Activated naive CD4-positive, alpha-beta T cell treated with anti-CD3 and anti-CD28 coated beads for 36 hours (primary cell): Measurements from ENCODE around the gene CBLL2. TPM values are rescaled to one million over a fixed set of nuclear protein-coding genes. Genes with fewer than 3 reads are reported as not detected.
"Not testable (repeated sequence)": the region's sequence is repeated elsewhere in the genome, so short reads cannot be mapped to it uniquely, and the experiment has no call there.

Experiments used
- CTCF ChIA-PET: fragments of 350-600 bp; sonication (Branson Sonifier 250); formaldehyde crosslinking; loops from one replicate; lab custom pipeline; 2021; ENCODE audit warnings: antibody characterized with exemption; lab: Charles Lee
- DNase-seq: peaks from one replicate; pipeline ENCODE4 v3.0.0-alpha.2; 2020
- H3K27ac Mint-ChIP-seq: one replicate; pipeline ENCODE4 v1.8.0; 2021; ENCODE audit warnings: mild to moderate bottlenecking, mixed read lengths
- H3K27me3 Mint-ChIP-seq: one replicate; pipeline ENCODE4 v1.8.0; 2021; ENCODE audit warnings: low read depth, mixed read lengths
- H3K36me3 Mint-ChIP-seq: one replicate; pipeline ENCODE4 v1.8.0; 2021; ENCODE audit warnings: low read depth, mixed read lengths
- H3K4me1 Mint-ChIP-seq: one replicate; pipeline ENCODE4 v1.8.0; 2021; ENCODE audit warnings: low read depth, mixed read lengths
- H3K4me3 Mint-ChIP-seq: one replicate; pipeline ENCODE4 v1.8.0; 2021; ENCODE audit warnings: mild to moderate bottlenecking, moderate library complexity, mixed read lengths
- H3K9me3 Mint-ChIP-seq: one replicate; pipeline ENCODE4 v1.8.0; 2021; ENCODE audit warnings: mixed read lengths
- intact Hi-C: fragments of 100-400 bp; cut with micrococcal nuclease; formaldehyde crosslinking; loops from one replicate; pipeline ENCODE4 v1.15.1; 2023
- total RNA-seq, 2 experiments: library from RNA; stranded (reverse); gene quantifications; one replicate each; pipeline ENCODE4 v1.2.3, GENCODE V29; 2021

The CBLL2 gene
- total RNA-seq = not detected

- intact Hi-C loops = no loop called here
- Mint-ChIP-seq H3K36me3 (no peaks in the 10 kb centered on the region), H3K27me3 (peaks cover 4% of the 10 kb centered on the region), H3K9me3 (no peaks in the 10 kb centered on the region), H3K4me1 (no peaks in the 10 kb centered on the region), H3K27ac (no peak within 1 kb of the TSS), H3K4me3 (no peak within 1 kb of the TSS)
- CTCF ChIA-PET = no interaction called here
- DNase-seq = no peak
Measured at GRCh38 chrX:22272613-22273012, at the start of gene CBLL2. TSS of gene CBLL2 (plus strand) at chrX:22272913. CDS start at chrX:22272992, 79 bp downstream.

- no peak overlapping the region for H3K4me3 Mint-ChIP-seq
- peaks cover 3% of the 10 kb centered on the region for H3K27me3 Mint-ChIP-seq
- no peaks in the 10 kb centered on the region for H3K4me1 Mint-ChIP-seq
- H3K36me3 Mint-ChIP-seq = no peaks in the 10 kb centered on the region
- CTCF ChIA-PET = no interaction called here
- no peaks in the 10 kb centered on the region for H3K9me3 Mint-ChIP-seq
- H3K27ac Mint-ChIP-seq = no peak overlapping the region
- intact Hi-C loops = no loop called here
- DNase-seq = no peak
Measured at GRCh38 chrX:22234380-22234779, 38.3 kb upstream of the CBLL2 start.

- H3K27ac Mint-ChIP-seq = no peak overlapping the region
- H3K36me3 Mint-ChIP-seq = no peaks in the 10 kb centered on the region
- no peaks in the 10 kb centered on the region for H3K9me3 Mint-ChIP-seq
- CTCF ChIA-PET = no interaction called here
- no peak for DNase-seq
- no peak overlapping the region for H3K4me3 Mint-ChIP-seq
- peaks cover 5% of the 10 kb centered on the region for H3K27me3 Mint-ChIP-seq
- intact Hi-C loops = no loop called here
- H3K4me1 Mint-ChIP-seq = no peaks in the 10 kb centered on the region
Measured at GRCh38 chrX:22237479-22237878, 35.2 kb upstream of the CBLL2 start.

- Mint-ChIP-seq H3K4me3 (no peak overlapping the region), H3K27me3 (no peaks in the 10 kb centered on the region), H3K9me3 (peaks cover 3% of the 10 kb centered on the region), H3K27ac (no peak overlapping the region), H3K36me3 (no peaks in the 10 kb centered on the region), H3K4me1 (no peaks in the 10 kb centered on the region)
- DNase-seq = no peak
- intact Hi-C loops = no loop called here
- CTCF ChIA-PET = no interaction called here
Measured at GRCh38 chrX:22246620-22247019, 26.1 kb upstream of the CBLL2 start.

GRCh38 chrX:22247169-22247568 lies 25.5 kb upstream of the CBLL2 start:
- H3K27me3 Mint-ChIP-seq = no peaks in the 10 kb centered on the region
- DNase-seq = no peak
- CTCF ChIA-PET = no interaction called here
- no peak overlapping the region for H3K27ac Mint-ChIP-seq
- H3K4me3 Mint-ChIP-seq = no peak overlapping the region
- peaks cover 3% of the 10 kb centered on the region for H3K9me3 Mint-ChIP-seq
- intact Hi-C loops = no loop called here
- no peaks in the 10 kb centered on the region for H3K4me1 Mint-ChIP-seq
- H3K36me3 Mint-ChIP-seq = no peaks in the 10 kb centered on the region

GRCh38 chrX:22248401-22248800 lies 24.3 kb upstream of the CBLL2 start:
- CTCF ChIA-PET = no interaction called here
- peaks cover 3% of the 10 kb centered on the region for H3K9me3 Mint-ChIP-seq

GRCh38 chrX:22249371-22249770 lies 23.3 kb upstream of the CBLL2 start:
- no peak for DNase-seq
- H3K27ac Mint-ChIP-seq = no peak overlapping the region
- no peaks in the 10 kb centered on the region for H3K36me3 Mint-ChIP-seq
- H3K9me3 Mint-ChIP-seq = no peaks in the 10 kb centered on the region
- intact Hi-C loops = no loop called here
- H3K27me3 Mint-ChIP-seq = no peaks in the 10 kb centered on the region
- H3K4me3 Mint-ChIP-seq = no peak overlapping the region
- CTCF ChIA-PET = no interaction called here
- no peaks in the 10 kb centered on the region for H3K4me1 Mint-ChIP-seq

More at GRCh38 chrX:22248401-22248800, 24.3 kb upstream of the CBLL2 start:
- H3K36me3 Mint-ChIP-seq = no peaks in the 10 kb centered on the region
- H3K4me3 Mint-ChIP-seq = no peak overlapping the region
- H3K4me1 Mint-ChIP-seq = no peaks in the 10 kb centered on the region
- H3K27ac Mint-ChIP-seq = no peak overlapping the region
- DNase-seq = no peak
- no peaks in the 10 kb centered on the region for H3K27me3 Mint-ChIP-seq
- intact Hi-C loops = no loop called here

GRCh38 chrX:22268706-22269105 lies 4.0 kb upstream of the CBLL2 start:
- Mint-ChIP-seq H3K9me3 (no peaks in the 10 kb centered on the region), H3K27me3 (peaks cover 4% of the 10 kb centered on the region), H3K4me1 (no peaks in the 10 kb centered on the region), H3K36me3 (no peaks in the 10 kb centered on the region), H3K27ac (no peak overlapping the region), H3K4me3 (no peak overlapping the region)
- CTCF ChIA-PET = no interaction called here
- DNase-seq = no peak
- intact Hi-C loops = no loop called here

- DNase-seq = no peak
- Mint-ChIP-seq H3K27ac (no peak overlapping the region), H3K4me3 (no peak overlapping the region), H3K9me3 (no peaks in the 10 kb centered on the region), H3K4me1 (no peaks in the 10 kb centered on the region), H3K27me3 (peaks cover 4% of the 10 kb centered on the region), H3K36me3 (no peaks in the 10 kb centered on the region)
- intact Hi-C loops = no loop called here
- CTCF ChIA-PET = no interaction called here
Measured at GRCh38 chrX:22273714-22274317, 1.1 kb downstream of the CBLL2 start.

- H3K4me3 Mint-ChIP-seq = no peak overlapping the region
- no peaks in the 10 kb centered on the region for H3K4me1 Mint-ChIP-seq
- no peak for DNase-seq
- no peaks in the 10 kb centered on the region for H3K36me3 Mint-ChIP-seq
- H3K9me3 Mint-ChIP-seq = peaks cover 1% of the 10 kb centered on the region
- CTCF ChIA-PET = interaction anchor here (1.1 kb wide), 1 partner anchor 291 kb away, joined by 3 read pairs; no protein-coding TSS in a partner anchor
- no peak overlapping the region for H3K27ac Mint-ChIP-seq
- intact Hi-C loops = no loop called here
- H3K27me3 Mint-ChIP-seq = no peaks in the 10 kb centered on the region
Measured at GRCh38 chrX:22276781-22277180, 4.1 kb downstream of the CBLL2 start.

- Mint-ChIP-seq H3K9me3 (peaks cover 1% of the 10 kb centered on the region), H3K27me3 (no peaks in the 10 kb centered on the region), H3K27ac (no peak overlapping the region), H3K4me3 (no peak overlapping the region), H3K4me1 (no peaks in the 10 kb centered on the region), H3K36me3 (no peaks in the 10 kb centered on the region)
- CTCF ChIA-PET = no interaction called here
- intact Hi-C loops = no loop called here
- DNase-seq = no peak
Measured at GRCh38 chrX:22278375-22278774, 5.7 kb downstream of the CBLL2 start.

GRCh38 chrX:22289209-22289608 lies 16.5 kb downstream of the CBLL2 start:
- H3K9me3 Mint-ChIP-seq, H3K4me3 Mint-ChIP-seq, H3K4me1 Mint-ChIP-seq, H3K27me3 Mint-ChIP-seq, H3K27ac Mint-ChIP-seq, intact Hi-C loops, H3K36me3 Mint-ChIP-seq, CTCF ChIA-PET, DNase-seq: not testable (repeated sequence)

GRCh38 chrX:22296871-22297270 lies 24.2 kb downstream of the CBLL2 start:
- no peaks in the 10 kb centered on the region for H3K4me1 Mint-ChIP-seq
- no peak overlapping the region for H3K27ac Mint-ChIP-seq
- DNase-seq = no peak
- intact Hi-C loops = no loop called here
- H3K36me3 Mint-ChIP-seq = no peaks in the 10 kb centered on the region
- H3K27me3 Mint-ChIP-seq = peaks cover 7% of the 10 kb centered on the region
- CTCF ChIA-PET = no interaction called here
- H3K9me3 Mint-ChIP-seq = no peaks in the 10 kb centered on the region
- H3K4me3 Mint-ChIP-seq = no peak overlapping the region
